Measurements from ENCODE around the gene BIRC3.

GRCh38 chr11:102289592-102289991 is 27.7 kb upstream of the BIRC3 start:
- TF ChIP-seq CTCF (IDR thresholded peaks at IDR 0.05; ENCODE audit: low read depth, low read length) (no peak), EZH2phosphoT487 (IDR thresholded peaks at IDR 0.05; ENCODE audit: low read depth) (no peak)
